ENCODE data around the gene FBXL20. TPM values are rescaled to one million over a fixed set of nuclear protein-coding genes. Genes with fewer than 3 reads are reported as not detected.

Gene FBXL20
- total and polyA plus RNA-seq, 2 of the 8 experiments (the other 6 are each of a cell fraction or from before 2014, with no cell fraction given), result 5.5 to 11.0 TPM

DNA sequence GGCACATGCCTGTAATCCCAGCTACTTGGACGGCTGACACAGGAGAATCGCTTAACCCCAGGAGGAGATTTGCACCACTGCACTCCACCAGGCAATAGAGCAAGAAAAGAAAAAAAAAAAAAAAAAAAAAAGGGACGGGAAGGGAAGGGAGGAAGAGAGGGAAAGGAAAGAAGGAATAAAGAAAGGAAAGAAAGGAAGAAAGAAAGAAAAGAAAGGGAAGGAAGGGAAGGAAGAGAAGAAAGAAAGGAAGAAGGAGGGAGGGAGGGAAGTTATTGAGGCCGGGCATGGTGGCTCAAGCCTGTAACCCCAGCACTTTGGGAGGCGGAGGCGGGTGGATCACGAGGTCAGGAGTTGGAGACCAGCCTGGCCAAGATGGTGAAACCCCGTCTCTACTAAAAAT, 125.3 kb downstream of the FBXL20 start:
- Histone ChIP-seq H2BK5ac (ENCODE audit: low read depth, low read length) (no peak overlapping the region), H3K23me2 (ENCODE audit: low read depth, low read length) (no peaks in the 10 kb centered on the region), H3K36me3 (ENCODE audit: control insufficient read depth in 2 of 4, insufficient read depth in 4 of 4, low read length in 3 of 4) (peaks cover 0 to 5% (median 0%) of the 10 kb centered on the region in 4 experiments; a peak in 2 of 8 replicates), H4K91ac (replicated peaks; ENCODE audit: insufficient read length, low read length) (no peak overlapping the region), H2BK12ac (ENCODE audit: low read depth, low read length) (no peak overlapping the region), H4K8ac (ENCODE audit: extremely low read depth, insufficient read depth, low read length) (no peak overlapping the region), H3K23ac (ENCODE audit: insufficient read length) (no peak overlapping the region), H4K5ac (ENCODE audit: insufficient read length, low read depth, low read length) (no peak overlapping the region), H4K20me1 (replicated peaks in 1 of 2; ENCODE audit: control insufficient read depth in 1 of 2, insufficient read depth in 2 of 2, low read length in 2 of 2) (no peaks in the 10 kb centered on the region), H3K4ac (replicated peaks; ENCODE audit: insufficient read length, low read depth, low read length) (no peak overlapping the region), H3K18ac (ENCODE audit: extremely low read depth, low read length) (no peak overlapping the region), H3K79me2 (ENCODE audit: control insufficient read depth in 1 of 2, insufficient read depth in 2 of 2, low read length in 2 of 2) (no peaks in the 10 kb centered on the region), H3K9ac (replicated peaks in 1 of 4; ENCODE audit: extremely low read depth in 1 of 4, low read depth in 3 of 4, low read length in 3 of 4) (no peak overlapping the region), H3K9me3 (ENCODE audit: insufficient read depth in 2 of 2, low read depth in 1 of 2, low read length in 1 of 2) (no peaks in the 10 kb centered on the region), H3K56ac (replicated peaks; ENCODE audit: insufficient read length, low read depth, low read length) (no peak overlapping the region), H3K14ac (ENCODE audit: insufficient read length) (no peak overlapping the region), H3K4me2 (ENCODE audit: insufficient read depth in 1 of 2, low read depth in 2 of 2, low read length in 2 of 2) (no peak overlapping the region), H2AFZ (ENCODE audit: low read length) (no peak overlapping the region), H2BK20ac (ENCODE audit: low read length) (no peak overlapping the region), H2AK5ac (ENCODE audit: low read depth, low read length) (no peak overlapping the region), H3K27me3 (replicated peaks in 1 of 4; ENCODE audit: control insufficient read depth in 3 of 4, extremely low read depth in 1 of 4, insufficient read depth in 3 of 4, low read length in 3 of 4) (no peaks in the 10 kb centered on the region), H3K4me3 (ENCODE audit: extremely low read depth in 1 of 4, insufficient read depth in 2 of 4, low read depth in 3 of 4, low read length in 4 of 4) (no peak overlapping the region), H2BK120ac (replicated peaks; ENCODE audit: low read depth, low read length) (no peak overlapping the region), H3K79me1 (ENCODE audit: low read depth, low read length) (no peaks in the 10 kb centered on the region), H3K27ac (ENCODE audit: low read depth, low read length) (no peak overlapping the region), H3K4me1 (replicated peaks in 1 of 4; ENCODE audit: control insufficient read depth in 3 of 4, insufficient read depth in 4 of 4, low read length in 3 of 4) (peaks cover 0 to 2% (median under 1%) of the 10 kb centered on the region in 4 experiments; a peak in 2 of 7 replicates), H2BK15ac (ENCODE audit: low read length) (no peak overlapping the region)
- FAIRE-seq, result no peak
- 94% methylated on average over 6 of the region's 8 CpGs; no CpG with 5 or more reads in 1 of the 2 experiments for WGBS, 2 experiments (ENCODE audit: extremely low coverage in 1 of 2, insufficient coverage in 1 of 2, insufficient read length in 1 of 2, insufficient replicate concordance in 2 of 2, low coverage in 1 of 2, low lambda C conversion rate in 2 of 2, missing lambda C conversion rate in 1 of 2)
- ChIA-PET CTCF (ENCODE audit: partially characterized antibody) (interaction anchor here (1.6 kb wide), 1 partner anchor 32 kb away, joined by 4 read pairs; no protein-coding TSS in a partner anchor), POLR2A (ENCODE audit: partially characterized antibody) (no interaction called here)
- no peak for TF ChIP-seq SRF (IDR thresholded peaks at IDR 0.05; ENCODE audit: low read depth, low read length)
- TF ChIP-seq EP300 (IDR thresholded peaks at IDR 0.05; ENCODE audit: borderline replicate concordance in 1 of 2, low read depth in 2 of 2, low read length in 2 of 2), result no peak
- no peak for TF ChIP-seq ZNF274 (IDR thresholded peaks at IDR 0.05; ENCODE audit: borderline replicate concordance, extremely low read depth, low read length)
- no peak for TF ChIP-seq KDM5A (IDR thresholded peaks at IDR 0.05; ENCODE audit: low read length)
- no peak for TF ChIP-seq HDAC6 (IDR thresholded peaks at IDR 0.05; ENCODE audit: low read depth, low read length)
- no peak for TF ChIP-seq EZH2 (IDR thresholded peaks at IDR 0.05; ENCODE audit: low read depth, low read length, severe bottlenecking)
- no peak for TF ChIP-seq POLR2A (IDR thresholded peaks at IDR 0.05; ENCODE audit: control extremely low read depth in 1 of 2, low read depth in 2 of 2, low read length in 2 of 2)
- no peak for TF ChIP-seq CHD1 (IDR thresholded peaks at IDR 0.05; ENCODE audit: low read depth, low read length)
- no peak for TF ChIP-seq RBBP5 (IDR thresholded peaks at IDR 0.05; ENCODE audit: borderline replicate concordance, low read depth, low read length)
- TF ChIP-seq KDM1A (IDR thresholded peaks at IDR 0.05; ENCODE audit: borderline replicate concordance, low read length), result no peak
- no peak for TF ChIP-seq JUN (IDR thresholded peaks at IDR 0.05; ENCODE audit: low read depth, low read length)
- TF ChIP-seq MAFK (IDR thresholded peaks at IDR 0.05; ENCODE audit: low read depth, low read length), result no peak
- no peak for DNase-seq (ENCODE audit: low read depth in 1 of 2, low spot score in 2 of 2)

Data from H1 (cell line).